Activated T-cell treated with anti-CD3 and anti-CD28 coated beads, Interleukin-2, amount 50 U/mL, for 4 hours (primary cell): ENCODE data around the gene NCKAP1. TPM values are rescaled to one million over a fixed set of nuclear protein-coding genes. Genes with fewer than 3 reads are reported as not detected.
"Not testable (repeated sequence)": the region's sequence is repeated elsewhere in the genome, so short reads cannot be mapped to it uniquely, and the experiment has no call there.

Experiments used
- ATAC-seq, 2 donors: fragments of 200-7000 bp; cut with Tn5 transposase; one replicate each; pipeline ENCODE4 v1.10.0; 2021
- DNase-seq: peaks from one replicate; pipeline ENCODE4 v3.0.0-alpha.2; 2020
- H3K27me3 Mint-ChIP-seq: one replicate; pipeline ENCODE4 v1.8.0; 2021; ENCODE audit warnings: low read depth, mixed read lengths
- H3K36me3 Mint-ChIP-seq: one replicate; pipeline ENCODE4 v1.8.0; 2022; ENCODE audit warnings: mixed read lengths; ENCODE audit not compliant: insufficient read depth
- H3K4me1 Mint-ChIP-seq: one replicate; pipeline ENCODE4 v1.8.0; 2021; ENCODE audit warnings: low read depth, mixed read lengths
- H3K4me3 Mint-ChIP-seq: one replicate; pipeline ENCODE4 v1.8.0; 2021; ENCODE audit warnings: mild to moderate bottlenecking, moderate library complexity, mixed read lengths
- H3K9me3 Mint-ChIP-seq: one replicate; pipeline ENCODE4 v1.8.0; 2021; ENCODE audit warnings: mixed read lengths
- total RNA-seq, 3 donors: library from RNA; stranded (reverse); gene quantifications; one replicate each; pipeline ENCODE4 v1.2.1, GENCODE V29; 2021

Gene NCKAP1
- total RNA-seq, 3 donors from 2014 or later = 8.2 to 13.0 (median 8.3) TPM

- ATAC-seq = no peak
- no peaks in the 10 kb centered on the region for H3K27me3 Mint-ChIP-seq
Measured at GRCh38 chr2:182907081-182907830, 131.0 kb downstream of the NCKAP1 start.

GRCh38 chr2:182906454-182906853 lies 131.8 kb downstream of the NCKAP1 start:
- ATAC-seq (no peak), DNase-seq (no peak)
- Mint-ChIP-seq H3K4me3 (no peak overlapping the region), H3K9me3 (no peaks in the 10 kb centered on the region), H3K27me3 (no peaks in the 10 kb centered on the region), H3K36me3 (no peaks in the 10 kb centered on the region), H3K4me1 (no peaks in the 10 kb centered on the region)

More at GRCh38 chr2:182907081-182907830, 131.0 kb downstream of the NCKAP1 start:
- H3K4me3 Mint-ChIP-seq = no peak overlapping the region
- DNase-seq = no peak
- H3K9me3 Mint-ChIP-seq = no peaks in the 10 kb centered on the region
- H3K4me1 Mint-ChIP-seq = no peaks in the 10 kb centered on the region
- no peaks in the 10 kb centered on the region for H3K36me3 Mint-ChIP-seq

DNA sequence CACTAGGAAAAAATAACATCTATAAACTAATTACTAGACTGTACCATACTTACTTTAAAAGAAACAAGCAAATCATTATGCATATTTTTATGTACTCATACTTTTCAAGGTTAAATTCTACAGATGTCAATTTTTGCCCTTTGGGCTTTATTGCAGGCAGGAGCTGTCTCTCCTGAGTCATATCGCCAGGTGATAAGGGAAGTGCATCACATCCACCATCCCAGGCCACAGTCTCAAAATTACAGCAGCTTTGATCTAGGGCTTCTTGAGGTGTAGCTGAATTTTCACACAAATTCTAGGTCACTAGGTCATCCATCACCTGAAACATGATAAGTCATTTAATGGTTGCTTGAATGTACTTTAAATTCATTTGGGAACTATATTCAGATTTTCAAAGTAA lies 133.4 kb downstream of the NCKAP1 start:
- no peak overlapping the region for H3K4me3 Mint-ChIP-seq
- no peaks in the 10 kb centered on the region for H3K27me3 Mint-ChIP-seq
- ATAC-seq (no peak), DNase-seq (no peak)
- no peaks in the 10 kb centered on the region for H3K9me3 Mint-ChIP-seq
- no peaks in the 10 kb centered on the region for H3K36me3 Mint-ChIP-seq
- no peaks in the 10 kb centered on the region for H3K4me1 Mint-ChIP-seq

DNA sequence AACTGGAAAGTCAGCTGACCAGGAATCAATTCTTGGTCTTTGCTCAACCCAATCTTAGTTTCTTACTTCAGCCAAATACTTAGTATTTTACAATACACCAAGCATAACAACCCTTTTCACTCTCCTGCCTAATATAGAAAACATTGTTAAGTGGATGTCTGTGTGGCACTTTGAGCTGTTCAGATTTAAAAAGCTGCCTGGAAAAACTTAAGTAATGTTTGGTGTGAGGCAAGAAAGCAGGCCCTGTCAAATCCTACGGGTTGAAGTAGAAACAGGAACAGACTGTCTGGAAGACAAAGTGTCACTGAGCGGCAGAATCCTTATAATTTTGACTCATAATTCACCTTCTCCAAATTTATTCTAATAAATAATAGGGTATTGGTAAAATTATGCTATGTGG lies 134.7 kb downstream of the NCKAP1 start:
- H3K4me1 Mint-ChIP-seq = no peaks in the 10 kb centered on the region
- no peaks in the 10 kb centered on the region for H3K9me3 Mint-ChIP-seq

DNA sequence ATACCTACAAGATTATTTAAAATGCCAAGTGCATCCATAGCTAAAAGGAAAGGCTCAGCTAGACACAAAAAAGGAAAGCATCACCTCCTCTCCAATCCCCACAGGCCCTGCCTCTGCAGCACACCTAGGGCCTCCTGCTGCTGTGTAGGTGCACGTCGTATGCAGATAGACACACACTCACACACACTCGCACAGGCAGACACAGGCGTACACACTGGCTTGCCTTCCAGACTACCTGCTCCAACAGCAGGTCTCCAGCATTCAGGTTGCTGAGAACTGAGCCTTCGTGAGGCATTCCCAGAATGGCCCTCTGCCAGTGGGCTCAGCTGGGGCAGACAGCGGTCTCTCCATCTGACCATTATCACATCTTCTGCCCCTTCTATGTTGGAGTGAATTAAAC lies 136.5 kb downstream of the NCKAP1 start:
- no peak overlapping the region for H3K4me3 Mint-ChIP-seq
- no peaks in the 10 kb centered on the region for H3K4me1 Mint-ChIP-seq
- H3K9me3 Mint-ChIP-seq = no peaks in the 10 kb centered on the region
- no peak for ATAC-seq
- no peaks in the 10 kb centered on the region for H3K36me3 Mint-ChIP-seq
- no peak for DNase-seq
- H3K27me3 Mint-ChIP-seq = no peaks in the 10 kb centered on the region

More for the DNA sequence above, 134.7 kb downstream of the NCKAP1 start:
- ATAC-seq (no peak), DNase-seq (no peak)
- H3K4me3 Mint-ChIP-seq = no peak overlapping the region
- no peaks in the 10 kb centered on the region for H3K36me3 Mint-ChIP-seq
- H3K27me3 Mint-ChIP-seq = no peaks in the 10 kb centered on the region

- peaks cover 3% of the 10 kb centered on the region for H3K27me3 Mint-ChIP-seq
- H3K4me1 Mint-ChIP-seq = no peaks in the 10 kb centered on the region
- no peak overlapping the region for H3K4me3 Mint-ChIP-seq
- ATAC-seq = no peak
- H3K36me3 Mint-ChIP-seq = no peaks in the 10 kb centered on the region
- H3K9me3 Mint-ChIP-seq = no peaks in the 10 kb centered on the region
- DNase-seq = no peak
Measured at GRCh38 chr2:182898718-182899117, 139.5 kb downstream of the NCKAP1 start.

- Mint-ChIP-seq H3K4me3 (no peak overlapping the region), H3K36me3 (no peaks in the 10 kb centered on the region), H3K27me3 (peaks cover 3% of the 10 kb centered on the region), H3K4me1 (no peaks in the 10 kb centered on the region), H3K9me3 (no peaks in the 10 kb centered on the region)
- no peak for DNase-seq
- no peak for ATAC-seq
Measured at GRCh38 chr2:182897137-182897536, 141.1 kb downstream of the NCKAP1 start.

GRCh38 chr2:182895798-182896197 lies 142.5 kb downstream of the NCKAP1 start:
- DNase-seq (no peak), ATAC-seq (no peak)
- Mint-ChIP-seq H3K9me3 (no peaks in the 10 kb centered on the region), H3K4me3 (no peak overlapping the region), H3K4me1 (no peaks in the 10 kb centered on the region), H3K36me3 (no peaks in the 10 kb centered on the region), H3K27me3 (peaks cover 3% of the 10 kb centered on the region)

- no peaks in the 10 kb centered on the region for H3K9me3 Mint-ChIP-seq
- H3K36me3 Mint-ChIP-seq = no peaks in the 10 kb centered on the region
- ATAC-seq = no peak
- H3K4me3 Mint-ChIP-seq = no peak overlapping the region
- H3K27me3 Mint-ChIP-seq = peaks cover 3% of the 10 kb centered on the region
- no peak for DNase-seq
- no peaks in the 10 kb centered on the region for H3K4me1 Mint-ChIP-seq
Measured at GRCh38 chr2:182895169-182895568, 143.1 kb downstream of the NCKAP1 start.

DNA sequence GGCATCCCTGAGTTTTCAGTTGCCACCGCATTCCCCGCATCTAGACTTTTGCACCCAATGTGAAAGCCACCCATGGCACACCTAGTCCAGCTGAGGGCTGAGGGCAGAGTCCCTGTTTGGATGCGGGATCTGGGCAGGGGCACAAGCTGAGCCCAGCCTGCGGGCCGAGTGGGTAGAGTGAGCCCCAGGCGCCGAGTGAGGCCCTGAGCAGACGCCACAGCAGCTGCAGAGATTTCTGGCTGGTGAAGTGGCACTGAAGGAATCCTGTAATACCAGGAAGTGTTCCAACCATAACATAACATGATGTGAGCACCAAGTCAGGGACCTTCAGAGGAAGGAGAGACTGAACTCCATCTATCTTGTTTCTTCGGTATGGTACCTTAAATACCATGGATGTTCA lies 144.1 kb downstream of the NCKAP1 start:
- H3K36me3 Mint-ChIP-seq = no peaks in the 10 kb centered on the region
- H3K9me3 Mint-ChIP-seq = no peaks in the 10 kb centered on the region
- H3K4me3 Mint-ChIP-seq = no peak overlapping the region
- no peak for ATAC-seq
- DNase-seq = no peak
- no peaks in the 10 kb centered on the region for H3K4me1 Mint-ChIP-seq
- H3K27me3 Mint-ChIP-seq = peaks cover 3% of the 10 kb centered on the region

DNA sequence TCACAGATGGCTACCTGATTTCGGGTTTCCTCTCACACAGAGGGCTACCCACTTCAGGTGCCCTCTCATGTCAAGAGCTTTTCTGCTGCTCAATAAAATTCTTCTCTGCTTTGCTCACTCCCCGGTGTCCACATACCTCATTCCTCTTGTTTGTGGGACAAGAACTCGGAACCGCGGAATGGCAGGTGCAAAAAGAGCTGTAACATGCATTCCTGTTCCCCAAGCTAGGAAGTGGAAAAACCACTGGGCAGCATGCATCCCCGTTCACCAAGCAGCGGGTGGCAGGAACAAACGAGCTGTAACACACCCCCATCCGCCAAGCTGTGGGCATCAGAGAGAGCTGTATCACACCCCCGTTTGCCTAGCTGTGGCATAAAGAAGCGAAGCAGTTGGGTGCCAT lies 144.6 kb downstream of the NCKAP1 start:
- DNase-seq (no peak), ATAC-seq (no peak)
- H3K9me3 Mint-ChIP-seq = no peaks in the 10 kb centered on the region
- H3K4me1 Mint-ChIP-seq = no peaks in the 10 kb centered on the region
- no peak overlapping the region for H3K4me3 Mint-ChIP-seq
- peaks cover 3% of the 10 kb centered on the region for H3K27me3 Mint-ChIP-seq
- no peaks in the 10 kb centered on the region for H3K36me3 Mint-ChIP-seq

GRCh38 chr2:182893035-182893434 lies 145.2 kb downstream of the NCKAP1 start:
- ATAC-seq = not testable (repeated sequence)

GRCh38 chr2:182891611-182892010 lies 146.6 kb downstream of the NCKAP1 start:
- no peaks in the 10 kb centered on the region for H3K4me1 Mint-ChIP-seq
- no peaks in the 10 kb centered on the region for H3K36me3 Mint-ChIP-seq
- no peak overlapping the region for H3K4me3 Mint-ChIP-seq
- ATAC-seq = no peak
- peaks cover 3% of the 10 kb centered on the region for H3K27me3 Mint-ChIP-seq
- no peak for DNase-seq
- H3K9me3 Mint-ChIP-seq = no peaks in the 10 kb centered on the region

More at GRCh38 chr2:182893035-182893434, 145.2 kb downstream of the NCKAP1 start:
- H3K4me1 Mint-ChIP-seq, DNase-seq, H3K36me3 Mint-ChIP-seq, H3K27me3 Mint-ChIP-seq, H3K9me3 Mint-ChIP-seq, H3K4me3 Mint-ChIP-seq: not testable (repeated sequence)

DNA sequence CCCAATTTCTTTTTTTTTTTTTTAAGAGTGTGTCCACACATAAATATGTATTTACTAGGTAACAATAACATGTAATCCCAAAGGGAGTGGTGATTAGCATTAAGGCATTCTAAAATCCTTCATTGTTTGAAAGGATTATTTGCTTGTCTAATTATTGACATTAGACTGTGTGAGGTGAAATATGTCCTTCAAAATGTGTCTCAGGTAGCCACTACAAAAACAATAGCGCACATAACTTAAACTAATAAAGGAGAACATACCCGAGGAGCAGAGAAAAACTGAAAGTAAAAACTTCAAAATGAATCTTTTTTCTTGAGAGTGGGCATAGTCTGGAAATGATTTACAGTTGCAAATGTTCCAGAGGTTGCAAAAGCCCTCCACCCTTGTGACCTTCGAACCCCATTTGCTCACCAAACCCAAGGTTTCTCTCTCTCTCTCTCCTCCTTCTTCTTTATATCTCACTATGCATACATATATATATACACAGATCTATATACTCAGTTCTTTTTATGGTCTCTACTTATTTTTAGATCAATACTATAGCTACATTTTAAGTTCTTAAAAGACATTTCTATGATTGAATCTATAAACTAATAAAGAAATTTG lies 147.4 kb downstream of the NCKAP1 start:
- peaks cover 3% of the 10 kb centered on the region for H3K27me3 Mint-ChIP-seq
- DNase-seq (no peak), ATAC-seq (no peak)
- H3K36me3 Mint-ChIP-seq = no peaks in the 10 kb centered on the region
- no peaks in the 10 kb centered on the region for H3K4me1 Mint-ChIP-seq
- H3K4me3 Mint-ChIP-seq = no peak overlapping the region
- H3K9me3 Mint-ChIP-seq = no peaks in the 10 kb centered on the region

- H3K27me3 Mint-ChIP-seq = peaks cover under 1% of the 10 kb centered on the region
- H3K9me3 Mint-ChIP-seq = no peaks in the 10 kb centered on the region
- no peak for DNase-seq
- ATAC-seq = no peak
- H3K4me1 Mint-ChIP-seq = no peaks in the 10 kb centered on the region
- H3K36me3 Mint-ChIP-seq = no peaks in the 10 kb centered on the region
- H3K4me3 Mint-ChIP-seq = no peak overlapping the region
Measured at GRCh38 chr2:182890305-182890704, 148.0 kb downstream of the NCKAP1 start.
